GM06990 (cell line): ENCODE data around the gene CASKIN2.

Source experiments
- DNase-seq: peaks from one replicate; pipeline ENCODE4 v3.0.0-alpha.2; 2011; ENCODE audit not compliant: insufficient read length; ENCODE audit errors: extremely low read depth
- H3K27me3 ChIP-seq: replicated peaks from 2 replicates; pipeline ENCODE4 v1.6.0; 2011; ENCODE audit warnings: low read length; ENCODE audit not compliant: control insufficient read depth, insufficient read depth
- H3K36me3 ChIP-seq: 2 replicates; pipeline ENCODE4 v1.5.1; 2011; ENCODE audit warnings: low read length; ENCODE audit not compliant: control insufficient read depth, insufficient read depth
- H3K4me3 ChIP-seq: replicated peaks from 2 replicates; pipeline ENCODE4 v1.5.1; 2011; ENCODE audit warnings: low read depth, mild to moderate bottlenecking, control low read depth, low read length
- TF ChIP-seq, protein P1 (sequence below): IDR thresholded peaks from 2 replicates; pipeline ENCODE4 v1.5.1; 2011; ENCODE audit warnings: low read length, control low read depth, mild to moderate bottlenecking, inconsistent platforms; ENCODE audit not compliant: insufficient read depth, poor library complexity, severe bottlenecking

CASKIN2 gene

DNA sequence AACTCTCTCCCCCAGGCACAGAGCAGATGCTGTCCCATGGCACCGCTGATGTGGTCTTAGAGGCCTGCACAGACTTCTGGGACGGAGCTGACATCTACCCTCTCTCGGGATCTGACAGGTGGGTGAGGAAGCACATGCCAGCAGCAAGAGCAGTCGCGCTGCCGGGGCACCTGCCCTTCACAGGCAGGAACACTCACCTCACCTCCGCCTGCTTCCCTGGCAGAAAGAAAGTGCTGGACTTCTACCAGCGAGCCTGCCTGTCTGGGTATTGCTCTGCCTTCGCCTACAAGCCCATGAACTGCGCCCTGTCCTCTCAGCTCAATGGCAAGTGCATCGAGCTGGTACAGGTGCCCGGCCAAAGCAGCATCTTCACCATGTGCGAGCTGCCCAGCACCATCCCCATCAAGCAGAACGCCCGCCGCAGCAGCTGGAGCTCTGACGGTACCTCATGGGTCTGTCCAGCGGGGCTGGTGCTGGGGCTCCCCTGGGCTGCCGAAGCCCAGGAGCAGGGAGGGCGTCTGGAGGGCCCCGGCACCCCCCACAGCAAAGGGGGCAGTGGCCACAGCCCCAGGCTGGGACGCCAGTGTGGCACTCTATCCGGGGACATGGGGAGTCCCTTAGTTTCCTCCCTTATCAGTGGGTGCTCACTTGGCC lies 21.7 kb downstream of the CASKIN2 start:
- DNase-seq: no peak
- H3K27me3 ChIP-seq: no peaks in the 10 kb centered on the region
- peaks cover 32% of the 10 kb centered on the region for H3K36me3 ChIP-seq
- TF ChIP-seq, protein P1, sequence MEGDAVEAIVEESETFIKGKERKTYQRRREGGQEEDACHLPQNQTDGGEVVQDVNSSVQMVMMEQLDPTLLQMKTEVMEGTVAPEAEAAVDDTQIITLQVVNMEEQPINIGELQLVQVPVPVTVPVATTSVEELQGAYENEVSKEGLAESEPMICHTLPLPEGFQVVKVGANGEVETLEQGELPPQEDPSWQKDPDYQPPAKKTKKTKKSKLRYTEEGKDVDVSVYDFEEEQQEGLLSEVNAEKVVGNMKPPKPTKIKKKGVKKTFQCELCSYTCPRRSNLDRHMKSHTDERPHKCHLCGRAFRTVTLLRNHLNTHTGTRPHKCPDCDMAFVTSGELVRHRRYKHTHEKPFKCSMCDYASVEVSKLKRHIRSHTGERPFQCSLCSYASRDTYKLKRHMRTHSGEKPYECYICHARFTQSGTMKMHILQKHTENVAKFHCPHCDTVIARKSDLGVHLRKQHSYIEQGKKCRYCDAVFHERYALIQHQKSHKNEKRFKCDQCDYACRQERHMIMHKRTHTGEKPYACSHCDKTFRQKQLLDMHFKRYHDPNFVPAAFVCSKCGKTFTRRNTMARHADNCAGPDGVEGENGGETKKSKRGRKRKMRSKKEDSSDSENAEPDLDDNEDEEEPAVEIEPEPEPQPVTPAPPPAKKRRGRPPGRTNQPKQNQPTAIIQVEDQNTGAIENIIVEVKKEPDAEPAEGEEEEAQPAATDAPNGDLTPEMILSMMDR: no peak
- H3K4me3 ChIP-seq: no peak overlapping the region

DNA sequence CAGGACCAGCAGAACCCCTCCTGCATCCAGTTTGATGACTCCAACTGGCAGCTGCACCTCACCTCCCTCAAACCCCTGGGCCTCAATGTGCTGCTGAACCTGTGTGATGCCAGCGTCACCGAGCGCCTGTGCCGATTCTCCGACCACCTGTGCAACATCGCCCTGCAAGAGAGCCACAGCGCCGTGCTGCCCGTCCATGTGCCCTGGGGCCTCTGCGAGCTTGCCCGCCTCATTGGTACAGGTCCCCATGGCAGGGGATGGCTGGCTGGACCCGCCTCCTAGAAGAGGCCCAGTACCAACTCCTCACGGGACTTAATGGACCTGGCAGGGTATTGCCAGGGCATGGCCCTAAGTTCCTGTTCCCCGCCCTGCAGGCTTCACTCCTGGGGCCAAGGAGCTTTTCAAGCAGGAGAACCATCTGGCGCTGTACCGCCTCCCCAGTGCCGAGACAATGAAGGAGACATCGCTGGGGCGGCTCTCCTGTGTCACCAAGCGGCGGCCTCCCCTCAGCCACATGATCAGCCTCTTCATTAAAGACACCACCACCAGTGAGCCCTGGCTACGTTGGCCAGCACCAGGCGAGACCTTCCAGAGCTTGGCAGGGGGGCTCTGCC lies 22.7 kb downstream of the CASKIN2 start:
- TF ChIP-seq, protein P1: no peak
- Histone ChIP-seq H3K36me3 (peaks cover 29% of the 10 kb centered on the region), H3K4me3 (no peak overlapping the region), H3K27me3 (no peaks in the 10 kb centered on the region)
- no peak for DNase-seq

DNA sequence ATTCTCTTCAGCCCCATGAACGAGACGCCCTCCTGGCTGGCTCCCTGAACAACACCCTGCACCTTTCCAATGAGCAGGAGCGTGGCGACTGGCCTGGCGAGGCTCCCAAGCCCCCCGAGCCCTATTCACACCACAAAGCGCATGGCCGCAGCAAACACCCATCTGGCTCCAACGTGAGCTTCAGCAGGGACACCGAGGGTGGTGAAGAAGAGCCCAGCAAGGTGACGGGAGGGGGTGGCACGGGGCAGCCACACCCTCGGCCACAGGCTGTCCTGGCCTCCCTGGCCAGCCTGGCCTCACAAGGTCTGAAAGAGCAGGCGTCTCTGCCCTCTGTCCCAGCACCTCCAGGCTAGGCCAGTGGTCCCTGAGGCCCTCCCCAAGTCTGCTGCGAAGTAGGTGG lies 23.7 kb downstream of the CASKIN2 start:
- Histone ChIP-seq H3K36me3 (peaks cover 26% of the 10 kb centered on the region), H3K4me3 (no peak overlapping the region), H3K27me3 (no peaks in the 10 kb centered on the region)
- DNase-seq: no peak
- TF ChIP-seq, protein P1: no peak

DNA sequence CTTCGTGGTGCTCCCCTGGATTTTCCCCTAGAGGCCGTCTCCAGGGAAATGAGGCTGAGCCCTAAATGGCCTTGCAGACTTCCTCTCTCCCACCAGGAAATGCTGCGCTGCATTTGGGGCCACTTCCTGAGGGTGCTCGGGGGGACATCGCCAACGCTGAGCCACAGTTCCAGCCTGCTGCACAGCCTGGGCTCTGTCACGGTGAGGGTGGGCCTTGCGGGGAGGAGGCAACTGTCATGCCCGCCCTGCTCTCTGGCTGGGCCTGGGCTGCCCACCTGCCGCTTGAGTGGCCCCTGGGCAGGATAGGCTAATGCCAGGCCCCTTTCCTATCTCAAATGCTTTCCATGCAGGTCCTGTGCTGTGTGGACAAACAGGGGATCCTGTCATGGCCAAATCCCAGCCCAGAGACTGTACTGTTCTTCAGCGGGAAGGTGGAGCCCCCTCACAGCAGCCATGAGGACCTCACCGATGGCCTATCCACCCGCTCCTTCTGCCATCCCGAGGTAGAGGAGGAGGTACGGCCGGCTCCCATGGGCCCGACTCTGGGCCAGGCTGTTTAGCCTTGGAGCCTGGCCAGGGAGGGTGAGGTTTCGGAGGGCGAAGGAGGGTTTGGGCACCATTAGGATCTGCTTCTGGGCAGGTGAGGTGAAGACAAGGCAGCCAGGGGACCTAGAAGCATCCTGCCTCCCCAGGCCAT lies 24.2 kb downstream of the CASKIN2 start:
- TF ChIP-seq, protein P1: no peak
- no peak overlapping the region for H3K4me3 ChIP-seq
- DNase-seq: no peak
- H3K36me3 ChIP-seq: peaks cover 22% of the 10 kb centered on the region
- H3K27me3 ChIP-seq: no peaks in the 10 kb centered on the region

DNA sequence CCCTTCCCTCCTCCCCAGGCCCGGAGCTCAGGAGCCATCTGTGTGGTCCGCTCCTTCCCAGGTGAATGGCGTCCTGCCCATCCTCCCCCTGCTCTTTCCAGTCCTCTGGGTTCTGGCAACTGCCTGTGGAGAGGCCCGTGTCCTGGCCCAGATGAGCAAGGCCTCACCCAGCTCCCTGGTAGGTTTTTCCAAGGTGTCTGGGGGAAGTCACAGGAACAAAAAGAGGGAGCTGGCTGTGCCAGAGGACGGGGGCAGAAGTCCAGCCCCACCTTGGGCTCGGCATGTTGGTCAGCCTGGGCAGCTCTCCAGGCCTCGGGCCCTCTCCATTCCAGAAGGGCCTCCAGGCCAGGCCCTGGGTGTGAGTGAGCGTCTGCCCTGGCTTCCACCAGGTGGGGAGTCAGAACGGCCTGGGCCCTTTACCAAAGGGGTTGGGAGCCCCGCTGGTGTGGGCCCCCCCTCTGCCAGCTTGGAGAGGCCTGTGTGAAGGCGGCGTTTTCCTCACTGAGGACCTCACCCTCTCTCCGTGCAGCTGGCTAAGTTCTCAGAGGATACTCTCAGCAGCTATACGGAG lies 25.1 kb downstream of the CASKIN2 start:
- TF ChIP-seq, protein P1: no peak
- no peak for DNase-seq
- H3K27me3 ChIP-seq: no peaks in the 10 kb centered on the region
- no peak overlapping the region for H3K4me3 ChIP-seq
- peaks cover 21% of the 10 kb centered on the region for H3K36me3 ChIP-seq
